ENCODE measurements around the gene SLC13A4.

SLC13A4 gene

GRCh38 chr7:135718794-135719437, 9.1 kb downstream of the SLC13A4 start:
- H3K9me3 ChIP-seq (ENCODE audit: control insufficient read depth, low read length) = no peaks in the 10 kb centered on the region
- H3K4me1 ChIP-seq = peaks cover 4% of the 10 kb centered on the region
- no peaks in the 10 kb centered on the region for H3K27me3 ChIP-seq (ENCODE audit: control insufficient read depth, insufficient read depth, low read length)
- H3K79me2 ChIP-seq = no peaks in the 10 kb centered on the region
- no peak for TF ChIP-seq CTCF (IDR thresholded peaks at IDR 0.05)
- H3K4me2 ChIP-seq (ENCODE audit: low read length) = no peak overlapping the region
- no peak overlapping the region for H2AFZ ChIP-seq
- H3K4me3 ChIP-seq (ENCODE audit: low read depth, low read length) = no peak overlapping the region
- H3K36me3 ChIP-seq (ENCODE audit: control insufficient read depth, insufficient read depth, low read length) = no peaks in the 10 kb centered on the region
- H3K27ac ChIP-seq = no peak overlapping the region
- H3K9ac ChIP-seq = no peak overlapping the region

DNA sequence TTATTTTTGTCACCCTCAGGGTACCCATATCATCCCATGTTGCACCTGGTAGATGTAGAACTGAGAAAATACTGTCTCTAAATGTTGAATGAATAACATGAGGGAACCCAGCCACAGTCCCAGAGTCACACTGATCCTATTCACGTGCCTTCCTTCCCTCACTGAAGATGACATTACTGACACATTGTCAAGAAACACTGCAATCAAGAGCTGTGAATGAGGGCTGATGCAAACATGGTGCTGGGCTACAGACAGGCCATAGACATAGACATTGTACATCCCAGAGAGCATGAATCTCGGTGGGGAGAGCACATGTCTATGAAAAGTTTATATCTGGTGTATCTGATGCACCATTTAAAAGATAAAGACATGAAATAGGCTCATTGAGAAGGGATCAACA, 9.8 kb downstream of the SLC13A4 start:
- no peaks in the 10 kb centered on the region for H3K27me3 ChIP-seq (ENCODE audit: control insufficient read depth, insufficient read depth, low read length)
- no peak overlapping the region for H3K27ac ChIP-seq
- H3K4me2 ChIP-seq (ENCODE audit: low read length) = no peak overlapping the region
- no peak overlapping the region for H2AFZ ChIP-seq
- H3K4me3 ChIP-seq (ENCODE audit: low read depth, low read length) = no peak overlapping the region
- H3K36me3 ChIP-seq (ENCODE audit: control insufficient read depth, insufficient read depth, low read length) = no peaks in the 10 kb centered on the region
- no peaks in the 10 kb centered on the region for H3K9me3 ChIP-seq (ENCODE audit: control insufficient read depth, low read length)
- TF ChIP-seq CTCF (IDR thresholded peaks at IDR 0.05) = no peak
- H3K4me1 ChIP-seq = peaks cover 4% of the 10 kb centered on the region
- H3K79me2 ChIP-seq = no peaks in the 10 kb centered on the region
- H3K9ac ChIP-seq = no peak overlapping the region

GRCh38 chr7:135717693-135718092, 10.3 kb downstream of the SLC13A4 start:
- Histone ChIP-seq H3K4me3 (ENCODE audit: low read depth, low read length) (no peak overlapping the region), H3K9ac (no peak overlapping the region), H2AFZ (no peak overlapping the region), H3K4me1 (peaks cover 4% of the 10 kb centered on the region), H3K79me2 (no peaks in the 10 kb centered on the region), H3K9me3 (ENCODE audit: control insufficient read depth, low read length) (no peaks in the 10 kb centered on the region), H3K27me3 (ENCODE audit: control insufficient read depth, insufficient read depth, low read length) (no peaks in the 10 kb centered on the region), H3K27ac (no peak overlapping the region), H3K4me2 (ENCODE audit: low read length) (no peak overlapping the region), H3K36me3 (ENCODE audit: control insufficient read depth, insufficient read depth, low read length) (no peaks in the 10 kb centered on the region)
- TF ChIP-seq CTCF (IDR thresholded peaks at IDR 0.05) = no peak

DNA sequence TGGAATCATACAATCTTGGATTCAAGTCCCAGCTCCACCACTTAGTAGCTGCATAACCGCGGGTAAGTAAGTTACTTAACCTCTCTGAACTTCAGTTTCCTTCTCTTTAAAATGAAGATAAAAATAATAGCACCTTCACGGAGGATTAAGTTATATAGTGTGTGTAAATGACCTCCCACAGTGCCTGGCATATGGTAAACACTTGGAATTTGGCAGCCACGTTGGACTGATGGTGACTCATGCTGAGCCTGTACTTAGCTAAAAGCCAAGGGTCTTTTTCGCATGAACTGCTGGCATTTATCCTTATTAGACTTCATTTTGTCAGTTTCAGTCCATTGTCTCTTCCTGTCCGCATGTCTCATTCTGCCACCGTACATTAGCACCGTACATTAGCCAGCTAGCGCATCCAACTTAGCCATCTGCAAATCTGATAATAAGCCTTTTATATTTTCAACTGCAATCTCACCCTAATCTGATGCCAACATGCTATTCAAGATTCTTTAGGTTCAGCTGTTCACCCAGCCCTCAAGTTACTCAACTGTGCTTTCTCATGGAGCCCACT, 11.2 kb downstream of the SLC13A4 start:
- Histone ChIP-seq H3K4me1 (peaks cover 4% of the 10 kb centered on the region), H3K9ac (no peak overlapping the region), H3K27ac (no peak overlapping the region), H3K36me3 (ENCODE audit: control insufficient read depth, insufficient read depth, low read length) (no peaks in the 10 kb centered on the region), H3K9me3 (ENCODE audit: control insufficient read depth, low read length) (no peaks in the 10 kb centered on the region), H2AFZ (no peak overlapping the region), H3K4me2 (ENCODE audit: low read length) (no peak overlapping the region), H3K79me2 (no peaks in the 10 kb centered on the region), H3K27me3 (ENCODE audit: control insufficient read depth, insufficient read depth, low read length) (no peaks in the 10 kb centered on the region), H3K4me3 (ENCODE audit: low read depth, low read length) (no peak overlapping the region)
- TF ChIP-seq CTCF (IDR thresholded peaks at IDR 0.05) = no peak

DNA sequence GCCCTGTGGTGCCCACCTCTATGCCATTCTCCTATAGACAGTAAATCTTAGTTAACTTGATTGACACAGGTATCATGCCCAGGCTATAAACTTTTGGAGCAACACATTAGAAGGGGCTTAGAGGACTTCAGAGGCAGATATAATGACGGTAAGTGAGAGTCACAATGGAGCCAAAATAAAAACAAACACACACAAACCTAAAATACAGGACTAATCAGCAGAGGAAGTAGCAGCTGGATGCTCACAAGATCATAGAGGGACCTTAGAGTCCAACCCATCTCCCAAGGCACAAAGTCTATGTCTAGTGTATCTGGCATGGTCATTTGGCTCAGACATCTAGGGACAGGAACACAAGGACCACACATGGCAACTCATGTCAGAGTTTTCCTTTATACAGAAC, 12.3 kb downstream of the SLC13A4 start:
- Histone ChIP-seq H3K79me2 (no peaks in the 10 kb centered on the region), H3K4me3 (ENCODE audit: low read depth, low read length) (no peak overlapping the region), H2AFZ (no peak overlapping the region), H3K27me3 (ENCODE audit: control insufficient read depth, insufficient read depth, low read length) (no peaks in the 10 kb centered on the region), H3K4me1 (peaks cover 4% of the 10 kb centered on the region), H3K36me3 (ENCODE audit: control insufficient read depth, insufficient read depth, low read length) (no peaks in the 10 kb centered on the region), H3K9me3 (ENCODE audit: control insufficient read depth, low read length) (no peaks in the 10 kb centered on the region), H3K27ac (no peak overlapping the region), H3K4me2 (ENCODE audit: low read length) (no peak overlapping the region), H3K9ac (no peak overlapping the region)
- no peak for TF ChIP-seq CTCF (IDR thresholded peaks at IDR 0.05)
